ENCODE results near the gene POLK. TPM values are rescaled to one million over a fixed set of nuclear protein-coding genes. Genes with fewer than 3 reads are reported as not detected.

Gene POLK
- total and polyA plus RNA-seq, 2 of the 13 experiments (the other 11 are each of a cell fraction or from before 2014, with no cell fraction given), result 8.6 to 11.7 TPM

- 0 out of 2 replicates have a peak, but pooled peaks have one; percentile 41 for TF ChIP-seq TFDP1 (CRISPR knock-in tag; IDR thresholded peaks at IDR 0.05; ENCODE audit: borderline replicate concordance)
- TF ChIP-seq ZNF709 (CRISPR knock-in tag; IDR thresholded peaks at IDR 0.05), result no peak; the same call in 1 of the 2 replicates
- no peak for TF ChIP-seq ZBTB40 (IDR thresholded peaks at IDR 0.05)
- peak; percentile 69 for TF ChIP-seq ZBTB40 (CRISPR knock-in tag; IDR thresholded peaks at IDR 0.05)
- TF ChIP-seq, protein P1, sequence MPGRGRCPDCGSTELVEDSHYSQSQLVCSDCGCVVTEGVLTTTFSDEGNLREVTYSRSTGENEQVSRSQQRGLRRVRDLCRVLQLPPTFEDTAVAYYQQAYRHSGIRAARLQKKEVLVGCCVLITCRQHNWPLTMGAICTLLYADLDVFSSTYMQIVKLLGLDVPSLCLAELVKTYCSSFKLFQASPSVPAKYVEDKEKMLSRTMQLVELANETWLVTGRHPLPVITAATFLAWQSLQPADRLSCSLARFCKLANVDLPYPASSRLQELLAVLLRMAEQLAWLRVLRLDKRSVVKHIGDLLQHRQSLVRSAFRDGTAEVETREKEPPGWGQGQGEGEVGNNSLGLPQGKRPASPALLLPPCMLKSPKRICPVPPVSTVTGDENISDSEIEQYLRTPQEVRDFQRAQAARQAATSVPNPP (CRISPR knock-in tag; IDR thresholded peaks at IDR 0.05), result no peak
- TF ChIP-seq SNAPC2 (CRISPR knock-in tag; IDR thresholded peaks at IDR 0.05), result no peak
- TF ChIP-seq ZNF496 (CRISPR knock-in tag; IDR thresholded peaks at IDR 0.05; ENCODE audit: insufficient replicate concordance), result no peak
- TF ChIP-seq SIN3B (IDR thresholded peaks at IDR 0.05; ENCODE audit: low read length), result no peak
- TF ChIP-seq ZNF143 (CRISPR knock-in tag; IDR thresholded peaks at IDR 0.05), result peak; percentile 96
- TF ChIP-seq NCOA2 (CRISPR knock-in tag; IDR thresholded peaks at IDR 0.05), result no peak; the same call in 1 of the 2 replicates
- TF ChIP-seq ZNF264 (CRISPR knock-in tag; IDR thresholded peaks at IDR 0.05), result no peak
- peak; percentile 64; the same call in 1 of the 2 replicates for TF ChIP-seq SRY (CRISPR knock-in tag; IDR thresholded peaks at IDR 0.05)
- no peak for TF ChIP-seq ZNF12 (CRISPR knock-in tag; IDR thresholded peaks at IDR 0.05)
- no peak for TF ChIP-seq PRPF4 (IDR thresholded peaks at IDR 0.05; ENCODE audit: low read depth, low read length, poor library complexity, severe bottlenecking)
- TF ChIP-seq ZNF766 (CRISPR knock-in tag; IDR thresholded peaks at IDR 0.05; ENCODE audit: borderline replicate concordance), result no peak; the same call in 1 of the 2 replicates
- TF ChIP-seq HDAC1 (CRISPR knock-in tag; IDR thresholded peaks at IDR 0.05), result peak; percentile 62
- TF ChIP-seq ZNF121 (CRISPR knock-in tag; IDR thresholded peaks at IDR 0.05), result peak; percentile 56; the same call in 1 of the 2 replicates
- peak; percentile 80; the same call in 1 of the 2 replicates for TF ChIP-seq YEATS2 (CRISPR knock-in tag; IDR thresholded peaks at IDR 0.05; ENCODE audit: borderline replicate concordance)
Measured at GRCh38 chr5:75511435-75512382, at the start of gene POLK, which contains the start of gene CERT1 (continued).
